ENCODE data around the gene MITF. TPM values are rescaled to one million over a fixed set of nuclear protein-coding genes. Genes with fewer than 3 reads are reported as not detected.

Gene MITF
- polyA plus RNA-seq, 1 donor from 2014 or later: not detected

GRCh38 chr3:69746119-69746518 is 6.9 kb downstream of the MITF start:
- TF ChIP-seq POLR2AphosphoS5 (IDR thresholded peaks at IDR 0.05) (no peak), TAF1 (IDR thresholded peaks at IDR 0.05; ENCODE audit: low read depth) (no peak), MXI1 (conservative IDR thresholded peaks at IDR 0.05; ENCODE audit: poor library complexity, severe bottlenecking) (no peak), CTCF (IDR thresholded peaks at IDR 0.05; ENCODE audit: poor library complexity, severe bottlenecking) (no peak), RAD21 (conservative IDR thresholded peaks at IDR 0.05) (no peak), EZH2 (IDR thresholded peaks at IDR 0.05; ENCODE audit: borderline replicate concordance, insufficient read depth, low read length, poor library complexity, severe bottlenecking) (no peak), REST (IDR thresholded peaks at IDR 0.05; ENCODE audit: borderline replicate concordance) (no peak), EP300 (conservative IDR thresholded peaks at IDR 0.05; ENCODE audit: poor library complexity, severe bottlenecking) (no peak), SMC3 (conservative IDR thresholded peaks at IDR 0.05; ENCODE audit: poor library complexity) (no peak)
- no peak overlapping the region for H3K4me3 ChIP-seq (ENCODE audit: low read length)

GRCh38 chr3:69747511-69748258 is 8.4 kb downstream of the MITF start:
- no peaks in the 10 kb centered on the region for H3K79me2 ChIP-seq (replicated peaks; ENCODE audit: insufficient read depth, low read length)
- H3K36me3 ChIP-seq (ENCODE audit: insufficient read depth, low read length): no peaks in the 10 kb centered on the region
- H3K9ac ChIP-seq (ENCODE audit: low read length): no peak overlapping the region
- no peaks in the 10 kb centered on the region for H3F3A ChIP-seq (ENCODE audit: insufficient read depth, low read length, poor library complexity, severe bottlenecking)
- H3K9me3 ChIP-seq (ENCODE audit: low read length): no peaks in the 10 kb centered on the region
- TF ChIP-seq MXI1 (conservative IDR thresholded peaks at IDR 0.05; ENCODE audit: poor library complexity, severe bottlenecking) (no peak), SMC3 (conservative IDR thresholded peaks at IDR 0.05; ENCODE audit: poor library complexity) (no peak), RAD21 (conservative IDR thresholded peaks at IDR 0.05) (no peak), EZH2 (IDR thresholded peaks at IDR 0.05; ENCODE audit: borderline replicate concordance, insufficient read depth, low read length, poor library complexity, severe bottlenecking) (no peak), CTCF (IDR thresholded peaks at IDR 0.05; ENCODE audit: poor library complexity, severe bottlenecking) (no peak), POLR2AphosphoS5 (IDR thresholded peaks at IDR 0.05) (no peak), REST (IDR thresholded peaks at IDR 0.05; ENCODE audit: borderline replicate concordance) (no peak)
- H3K9me2 ChIP-seq (ENCODE audit: insufficient read depth, low read length): no peaks in the 10 kb centered on the region
- no peak overlapping the region for H2AFZ ChIP-seq (ENCODE audit: low read depth, low read length)
- no peak overlapping the region for H3K4me3 ChIP-seq (ENCODE audit: low read length)
- H4K20me1 ChIP-seq (ENCODE audit: insufficient read depth): no peaks in the 10 kb centered on the region
- no peaks in the 10 kb centered on the region for H3K27me3 ChIP-seq (ENCODE audit: insufficient read depth, low read depth, low read length)
- H3K27ac ChIP-seq (ENCODE audit: low read length): no peak overlapping the region
- no peak overlapping the region for H3K4me2 ChIP-seq (ENCODE audit: low read length)

More at GRCh38 chr3:69746119-69746518, 6.9 kb downstream of the MITF start:
- H3K4me2 ChIP-seq (ENCODE audit: low read length): no peak overlapping the region
- no peaks in the 10 kb centered on the region for H3K9me3 ChIP-seq (ENCODE audit: low read length)
- H2AFZ ChIP-seq (ENCODE audit: low read depth, low read length): no peak overlapping the region
- no peaks in the 10 kb centered on the region for H3K36me3 ChIP-seq (ENCODE audit: insufficient read depth, low read length)
- H3K27ac ChIP-seq (ENCODE audit: low read length): no peak overlapping the region
- H3K9ac ChIP-seq (ENCODE audit: low read length): no peak overlapping the region
- no peaks in the 10 kb centered on the region for H3F3A ChIP-seq (ENCODE audit: insufficient read depth, low read length, poor library complexity, severe bottlenecking)
- H3K79me2 ChIP-seq (replicated peaks; ENCODE audit: insufficient read depth, low read length): no peaks in the 10 kb centered on the region
- no peaks in the 10 kb centered on the region for H3K9me2 ChIP-seq (ENCODE audit: insufficient read depth, low read length)
- peaks cover 14% of the 10 kb centered on the region for H3K27me3 ChIP-seq (ENCODE audit: insufficient read depth, low read depth, low read length)
- H4K20me1 ChIP-seq (ENCODE audit: insufficient read depth): no peaks in the 10 kb centered on the region
